SK-N-SH treated with all-trans-retinoic acid at 6 μM for 48 hours (cell line): Measurements from ENCODE around the gene OR6T1.

ENCODE experiments used
- ATAC-seq: fragments of 200-7000 bp; cut with Tn5 transposase; 3 replicates; pipeline ENCODE4 v1.9.1; 2020; ENCODE audit warnings: mild to moderate bottlenecking, moderate library complexity
- ARNTL ChIP-seq: fragments of 450-650 bp; formaldehyde crosslinking; IDR thresholded peaks from 2 replicates; pipeline ENCODE4 v1.5.0; 2020; ENCODE audit warnings: low read depth, mild to moderate bottlenecking, moderate library complexity, borderline replicate concordance
- BACH2 ChIP-seq: fragments of 250-450 bp; sonication (Bioruptor Pico); IDR thresholded peaks from 2 replicates; pipeline ENCODE4 v1.9.0; 2021; ENCODE audit warnings: mild to moderate bottlenecking, borderline replicate concordance
- CREB5 ChIP-seq: fragments of 250-450 bp; sonication (Bioruptor Pico); IDR thresholded peaks from 2 replicates; pipeline ENCODE4 v1.5.1; 2020; ENCODE audit warnings: low read depth, mild to moderate bottlenecking, moderate library complexity
- CSDC2 ChIP-seq: fragments of 250-450 bp; sonication (Bioruptor Pico); IDR thresholded peaks from 2 replicates; pipeline ENCODE4 v1.5.0; 2020; ENCODE audit warnings: mild to moderate bottlenecking, moderate library complexity
- CSRNP3 ChIP-seq: fragments of 250-450 bp; sonication (Bioruptor Pico); IDR thresholded peaks from 2 replicates; pipeline ENCODE4 v1.5.1; 2021; ENCODE audit warnings: mild to moderate bottlenecking, moderate library complexity
- ESRRG ChIP-seq: fragments of 250-450 bp; sonication (Bioruptor Pico); IDR thresholded peaks from 2 replicates; pipeline ENCODE4 v1.6.1; 2021; ENCODE audit warnings: mild to moderate bottlenecking
- GLIS3 ChIP-seq: fragments of 250-450 bp; sonication (Bioruptor Pico); IDR thresholded peaks from 2 replicates; pipeline ENCODE4 v1.5.0; 2020; ENCODE audit warnings: mild to moderate bottlenecking, moderate library complexity
- ISL1 ChIP-seq: fragments of 250-450 bp; sonication (Bioruptor Pico); IDR thresholded peaks from 2 replicates; pipeline ENCODE4 v2.1.2; 2022; ENCODE audit warnings: mild to moderate bottlenecking, moderate library complexity
- POU6F1 ChIP-seq: fragments of 250-450 bp; sonication (Bioruptor Pico); IDR thresholded peaks from 2 replicates; pipeline ENCODE4 v1.8.0; 2021; ENCODE audit warnings: low read depth, mild to moderate bottlenecking, moderate library complexity, borderline replicate concordance
- PPARA ChIP-seq: fragments of 250-450 bp; sonication (Bioruptor Pico); IDR thresholded peaks from 2 replicates; pipeline ENCODE4 v1.5.0; 2020; ENCODE audit warnings: mild to moderate bottlenecking, borderline replicate concordance
- SNAI2 ChIP-seq: fragments of 250-450 bp; sonication (Bioruptor Pico); IDR thresholded peaks from 2 replicates; pipeline ENCODE4 v1.5.0; 2020; ENCODE audit warnings: mild to moderate bottlenecking, moderate library complexity
- TCF4 ChIP-seq: fragments of 250-450 bp; sonication (Bioruptor Pico); IDR thresholded peaks from 2 replicates; pipeline ENCODE4 v1.8.0; 2021; ENCODE audit warnings: mild to moderate bottlenecking, moderate library complexity, borderline replicate concordance
- TSHZ2 ChIP-seq: fragments of 250-450 bp; sonication (Bioruptor Pico); IDR thresholded peaks from 2 replicates; pipeline ENCODE4 v1.5.0; 2020; ENCODE audit warnings: mild to moderate bottlenecking, moderate library complexity
- ZC3H10 ChIP-seq: fragments of 250-450 bp; sonication (Bioruptor Pico); IDR thresholded peaks from 2 replicates; pipeline ENCODE4 v1.5.1; 2021; ENCODE audit warnings: mild to moderate bottlenecking, moderate library complexity
- ZFP30 ChIP-seq: fragments of 450-650 bp; formaldehyde crosslinking; IDR thresholded peaks from 2 replicates; pipeline ENCODE4 v1.5.0; 2022; ENCODE audit warnings: mild to moderate bottlenecking, moderate library complexity
- ZNF565 ChIP-seq: fragments of 450-650 bp; formaldehyde crosslinking; conservative IDR thresholded peaks from 2 replicates; pipeline ENCODE4 v1.5.0; 2020; ENCODE audit warnings: low read depth, mild to moderate bottlenecking, moderate library complexity
- ZNF70 ChIP-seq: fragments of 450-650 bp; formaldehyde crosslinking; IDR thresholded peaks from 2 replicates; pipeline ENCODE4 v1.5.0; 2020; ENCODE audit warnings: mild to moderate bottlenecking, moderate library complexity
- ZNF8 ChIP-seq: fragments of 450-650 bp; formaldehyde crosslinking; IDR thresholded peaks from 2 replicates; pipeline ENCODE4 v1.5.0; 2020; ENCODE audit warnings: mild to moderate bottlenecking, moderate library complexity

The OR6T1 gene

GRCh38 chr11:123943738-123944137, at the start of gene OR6T1:
Gene OR6T1 (minus strand): TSS chr11:123943838. CDS start chr11:123943838, 0 bp downstream.
- ATAC-seq = no peak
- no peak for TF ChIP-seq ARNTL (CRISPR knock-in tag)

GRCh38 chr11:123979311-123979710, 35.7 kb upstream of the OR6T1 start:
- ATAC-seq = no peak
- TF ChIP-seq CSRNP3 (CRISPR knock-in tag) = no peak
- TF ChIP-seq ISL1 = no peak
- no peak for TF ChIP-seq GLIS3 (CRISPR knock-in tag)
- TF ChIP-seq ESRRG = no peak
- no peak for TF ChIP-seq POU6F1 (CRISPR knock-in tag)
- TF ChIP-seq TSHZ2 (CRISPR knock-in tag) = no peak
- no peak for TF ChIP-seq CSDC2 (CRISPR knock-in tag)
- TF ChIP-seq CREB5 (CRISPR knock-in tag) = no peak
- no peak for TF ChIP-seq SNAI2
- no peak for TF ChIP-seq PPARA (CRISPR knock-in tag)
- TF ChIP-seq, all 23 proteins: peak for 0

- no peak for TF ChIP-seq ZNF8 (CRISPR knock-in tag)
- TF ChIP-seq ARNTL (CRISPR knock-in tag) = no peak
- no peak for ATAC-seq
Observed at GRCh38 chr11:123977731-123978347, 34.2 kb upstream of the OR6T1 start, which contains the start of gene OR10S1. Gene OR10S1 (minus strand): TSS chr11:123977781. CDS start chr11:123977664, 117 bp downstream.

- TF ChIP-seq ISL1 (no peak), ZNF70 (no peak), CSDC2 (CRISPR knock-in tag) (no peak), ZNF565 (CRISPR knock-in tag) (no peak), PPARA (CRISPR knock-in tag) (no peak), ZC3H10 (CRISPR knock-in tag) (no peak), ZFP30 (CRISPR knock-in tag) (no peak), BACH2 (CRISPR knock-in tag) (no peak), POU6F1 (CRISPR knock-in tag) (no peak), TSHZ2 (CRISPR knock-in tag) (no peak), TCF4 (no peak), ARNTL (CRISPR knock-in tag) (no peak), ZNF8 (CRISPR knock-in tag) (no peak), GLIS3 (CRISPR knock-in tag) (no peak), CREB5 (CRISPR knock-in tag) (no peak)
Observed at GRCh38 chr11:123976770-123977560, 33.3 kb upstream of the OR6T1 start.

More at GRCh38 chr11:123976770-123977560, 33.3 kb upstream of the OR6T1 start:
- no peak for ATAC-seq
